GM19397 (cell line): ENCODE measurements around the gene SMAD7.

Experiments used
- ATAC-seq: cut with Tn5 transposase; IDR thresholded peaks from one replicate; pipeline ENCODE4 v1.9.1; 2021; ENCODE audit warnings: mild to moderate bottlenecking, moderate library complexity; ENCODE audit not compliant: unreplicated experiment

Gene SMAD7

DNA sequence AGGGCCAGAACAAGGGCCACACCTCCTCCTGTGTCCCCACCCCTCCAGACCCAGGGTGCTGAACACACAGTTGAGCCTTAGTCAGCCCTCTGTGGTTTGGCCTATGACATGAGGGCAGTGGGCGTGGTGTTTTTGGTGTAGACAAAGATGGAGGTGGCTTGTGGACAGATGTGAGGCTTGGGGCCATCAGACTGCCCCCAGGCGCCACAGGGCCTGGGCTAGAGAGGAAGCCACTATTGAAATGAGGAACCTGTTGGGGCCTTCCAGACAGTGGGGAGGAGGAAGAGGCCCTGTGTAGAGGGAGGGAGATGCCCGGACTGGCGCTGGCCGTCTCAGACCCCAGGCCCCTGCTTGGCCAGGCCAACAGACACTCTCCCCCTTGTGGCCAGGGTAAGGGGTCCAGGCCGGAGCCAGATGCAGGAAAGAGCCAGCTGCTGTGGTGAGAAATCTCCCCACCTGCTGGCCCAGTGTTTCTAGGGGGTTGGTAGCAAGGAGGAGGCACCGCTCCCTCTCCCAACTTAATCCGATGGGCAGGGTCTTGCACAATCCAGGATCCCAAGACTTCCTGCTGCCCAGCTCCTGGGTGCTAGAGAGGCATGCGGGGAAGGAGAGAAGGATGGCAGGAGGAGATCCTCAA, 53.8 kb downstream of the SMAD7 start:
- ATAC-seq = no peak

GRCh38 chr18:48896326-48896874, 54.4 kb downstream of the SMAD7 start:
- ATAC-seq = no peak

GRCh38 chr18:48894799-48895346, 55.9 kb downstream of the SMAD7 start:
- no peak for ATAC-seq

DNA sequence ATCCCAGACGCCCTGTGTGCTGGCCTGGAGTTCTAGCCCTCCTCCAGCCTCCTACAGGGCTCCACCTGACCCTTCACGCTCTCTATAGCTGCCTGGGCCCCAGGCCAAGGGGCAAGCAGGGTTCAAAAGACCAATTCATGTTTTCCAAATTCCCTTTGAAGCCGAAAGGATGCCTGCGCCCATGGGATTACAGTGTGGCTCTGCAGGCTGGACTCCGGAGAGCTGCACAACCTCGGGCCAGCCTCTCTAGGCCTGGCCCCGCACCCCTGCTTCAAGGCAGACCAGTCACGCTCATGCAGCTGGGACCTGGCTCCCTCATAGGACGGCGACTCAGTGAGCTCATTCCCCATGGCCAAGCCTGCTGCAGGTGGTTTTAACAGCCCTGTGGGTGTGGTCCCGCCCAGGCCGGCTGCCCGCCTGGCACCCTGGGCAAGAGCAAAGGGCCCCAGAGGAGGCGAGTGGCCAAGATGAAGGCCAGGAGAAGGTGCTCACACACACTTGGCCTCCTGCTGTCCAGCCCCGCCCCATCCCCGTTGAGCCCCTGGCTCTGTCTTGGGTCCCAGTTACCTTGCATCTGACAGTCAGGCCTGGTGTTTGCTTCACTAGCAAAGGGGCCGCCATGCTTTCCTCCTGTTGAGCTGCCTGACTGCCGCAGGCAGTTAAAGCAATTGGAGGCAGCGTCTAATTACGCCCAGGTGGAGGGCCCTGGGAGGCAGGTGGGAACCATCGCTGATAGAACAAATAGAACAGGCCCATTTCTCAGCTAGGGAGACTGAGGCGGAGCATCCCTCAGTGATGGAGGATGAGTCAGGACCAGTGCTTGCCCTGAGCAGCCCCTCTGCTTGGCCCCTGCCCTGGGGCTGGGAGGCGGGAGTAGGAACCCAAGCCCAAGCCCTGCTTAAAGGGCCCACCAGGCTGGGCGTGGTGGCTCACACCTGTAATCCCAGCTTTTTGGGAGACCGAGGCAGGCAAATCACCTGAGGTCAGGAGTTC, 56.9 kb downstream of the SMAD7 start:
- ATAC-seq = no peak

GRCh38 chr18:48893061-48893607, 57.6 kb downstream of the SMAD7 start:
- no peak for ATAC-seq

DNA sequence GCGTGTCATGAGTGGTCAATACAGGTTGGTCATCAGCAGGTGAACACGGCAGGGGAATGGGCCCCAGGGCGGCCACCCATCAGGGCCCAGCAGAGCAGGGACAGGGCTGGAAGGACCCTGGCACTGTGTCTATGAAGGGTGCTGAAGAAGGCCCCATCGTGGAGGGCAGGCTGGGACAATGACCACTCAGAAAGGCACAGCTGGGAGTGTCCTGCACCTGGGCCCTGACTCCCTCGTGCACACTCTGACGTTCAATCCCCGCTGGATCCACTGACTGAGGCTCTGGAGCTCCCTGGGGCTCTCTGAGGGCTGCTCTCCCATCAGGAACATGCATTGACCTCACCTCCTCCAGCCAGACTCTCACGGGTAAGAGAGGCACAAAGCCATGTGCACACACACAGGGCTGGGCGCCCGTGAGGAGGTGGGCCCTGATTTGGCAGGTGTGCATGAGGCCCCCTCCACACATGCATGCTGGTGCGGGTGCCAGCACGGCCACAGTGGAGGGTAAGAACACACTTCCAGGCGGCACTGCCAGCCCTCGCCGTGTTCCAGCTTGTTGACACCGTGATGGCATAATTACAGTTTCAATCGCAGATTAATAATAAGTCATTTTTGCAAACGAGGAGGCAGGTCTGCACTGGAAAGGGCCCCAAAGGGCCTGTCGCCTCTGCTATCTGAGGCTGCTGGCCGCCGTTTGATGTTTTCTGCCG, 58.5 kb downstream of the SMAD7 start:
- no peak for ATAC-seq

- ATAC-seq = no peak
These were observed 59.0 kb downstream of the SMAD7 start for GRCh38 chr18:48891721-48892120.

- ATAC-seq = no peak
These were observed 60.6 kb downstream of the SMAD7 start for GRCh38 chr18:48889981-48890762.

- ATAC-seq = no peak
These were observed 61.4 kb downstream of the SMAD7 start for GRCh38 chr18:48889115-48889941.

DNA sequence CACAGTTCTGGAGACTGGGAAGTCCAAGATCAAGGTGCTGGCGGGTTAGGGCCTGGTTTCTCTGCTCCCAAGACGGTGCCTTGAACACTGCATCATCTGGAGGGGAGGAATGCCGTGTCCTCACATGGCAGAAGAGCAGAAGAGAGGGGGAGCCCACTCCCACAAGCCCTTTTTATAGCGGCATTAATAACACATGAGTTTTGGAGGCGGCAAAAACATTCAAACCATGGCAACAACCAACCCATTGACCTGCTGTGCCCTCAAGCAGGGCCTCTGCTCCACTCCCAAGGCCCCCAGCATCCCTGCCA, 62.0 kb downstream of the SMAD7 start:
- ATAC-seq = no peak

GRCh38 chr18:48887905-48888772, 62.6 kb downstream of the SMAD7 start:
- no peak for ATAC-seq

- no peak for ATAC-seq
These were observed 63.4 kb downstream of the SMAD7 start for GRCh38 chr18:48887294-48887904.

DNA sequence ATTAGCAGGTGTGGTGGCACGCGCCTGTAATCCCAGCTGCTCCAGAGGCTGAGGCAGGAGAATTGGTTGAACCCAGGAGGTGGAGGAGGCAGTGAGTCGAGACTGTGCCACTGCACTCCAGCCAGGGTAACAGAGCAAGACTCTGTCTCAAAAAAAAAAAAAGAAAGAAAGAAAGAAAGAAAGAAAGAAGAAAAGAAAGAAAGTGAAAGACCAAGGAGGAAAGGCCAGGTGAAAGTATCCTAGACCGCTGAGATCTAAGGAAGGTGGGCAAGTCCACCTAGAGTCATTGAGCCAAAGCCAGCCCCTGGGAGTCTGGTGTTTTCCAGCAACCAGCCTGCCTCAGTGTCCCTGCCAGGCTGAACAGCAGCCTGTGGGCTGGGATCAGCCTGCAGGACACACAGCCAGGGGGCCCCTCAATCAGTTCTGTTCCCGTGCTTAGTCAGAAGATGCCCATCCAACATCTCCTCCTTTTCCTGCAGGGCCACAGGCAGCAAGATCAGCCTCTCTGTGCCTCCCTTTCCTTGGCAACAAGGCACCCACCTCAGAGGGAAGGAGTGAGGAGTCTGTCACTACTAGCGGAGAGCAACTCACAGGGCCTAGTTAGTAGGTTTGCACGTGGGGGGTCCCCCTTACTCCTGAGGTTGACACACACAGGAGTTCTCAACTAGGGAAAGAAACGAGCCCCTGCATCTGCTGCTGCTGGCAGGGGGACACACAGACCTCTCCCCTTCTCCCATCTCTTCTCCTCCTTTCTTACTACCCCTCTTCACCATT, 64.1 kb downstream of the SMAD7 start:
- ATAC-seq = no peak

GRCh38 chr18:48885924-48886400, 64.8 kb downstream of the SMAD7 start:
- ATAC-seq = no peak

DNA sequence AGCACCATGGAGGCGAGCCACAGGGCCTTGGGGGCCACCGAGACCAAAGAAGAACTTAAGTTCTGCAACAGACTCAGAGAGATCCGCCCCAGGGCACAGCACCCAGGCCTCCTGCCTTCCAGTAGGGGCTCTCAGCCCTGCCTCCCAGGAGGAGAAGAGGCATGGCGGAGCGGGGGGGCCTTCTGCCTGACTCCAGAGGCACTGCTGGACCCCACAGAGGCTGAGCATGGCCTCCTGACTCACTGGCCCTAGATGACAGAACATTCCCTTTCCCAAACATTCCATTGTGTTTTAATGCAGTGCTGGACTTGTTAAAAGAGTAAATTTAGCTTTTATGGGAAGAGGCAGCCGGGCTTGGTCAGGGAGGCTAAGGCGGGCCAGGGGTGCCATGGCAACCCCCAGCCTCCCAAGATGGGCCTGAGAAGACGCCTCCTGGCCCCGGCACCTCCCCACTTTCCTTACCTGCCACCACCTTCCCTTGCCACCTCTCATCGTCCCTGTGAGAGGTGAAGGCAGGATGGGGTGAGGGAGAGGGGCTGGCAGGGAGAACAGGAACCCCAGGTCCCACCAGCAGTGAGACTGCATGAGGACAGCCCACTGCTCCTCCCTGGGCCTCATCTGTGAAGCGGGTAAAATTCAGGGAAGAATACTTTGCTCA, 65.4 kb downstream of the SMAD7 start:
- no peak for ATAC-seq

GRCh38 chr18:48884771-48885170, 66.0 kb downstream of the SMAD7 start:
- ATAC-seq = no peak
